WERI-Rb-1 (cell line): ENCODE measurements around the gene VIT.

ENCODE experiments used
- DNase-seq: peaks from one replicate; pipeline ENCODE4 v3.0.0-alpha.2; 2020
- H3K27ac ChIP-seq: fragments of 250-450 bp; sonication (Bioruptor Pico); 2 replicates; pipeline ENCODE4 v1.5.1; 2020; ENCODE audit warnings: mild to moderate bottlenecking, moderate library complexity
- H3K27me3 ChIP-seq: fragments of 250-450 bp; sonication (Bioruptor Pico); 2 replicates; pipeline ENCODE4 v1.5.1; 2021; ENCODE audit warnings: mild to moderate bottlenecking, low read depth, moderate library complexity; ENCODE audit not compliant: insufficient read depth, severe bottlenecking
- H3K36me3 ChIP-seq: fragments of 250-450 bp; sonication (Bioruptor Pico); 2 replicates; pipeline ENCODE4 v1.5.1; 2020; ENCODE audit warnings: mild to moderate bottlenecking, moderate library complexity
- H3K4me3 ChIP-seq: 2 replicates; pipeline ENCODE4 v1.5.1; 2011; ENCODE audit warnings: low read depth, mild to moderate bottlenecking, control low read depth, low read length
- H3K9me3 ChIP-seq: fragments of 250-450 bp; sonication (Bioruptor Pico); 2 replicates; pipeline ENCODE4 v1.5.1; 2021; ENCODE audit warnings: mild to moderate bottlenecking, moderate library complexity; ENCODE audit not compliant: severe bottlenecking
- CTCF ChIP-seq: IDR thresholded peaks from 2 replicates; pipeline ENCODE4 v1.5.1; 2011; ENCODE audit warnings: low read depth, mild to moderate bottlenecking, control low read depth, inconsistent platforms, low read length

The VIT gene

GRCh38 chr2:36701391-36701795 is 4.9 kb downstream of the VIT start:
- DNase-seq: no peak
- Histone ChIP-seq H3K27me3 (no peaks in the 10 kb centered on the region), H3K4me3 (no peak overlapping the region), H3K27ac (no peak overlapping the region), H3K36me3 (no peaks in the 10 kb centered on the region), H3K9me3 (no peaks in the 10 kb centered on the region)
- TF ChIP-seq CTCF: no peak

GRCh38 chr2:36701918-36702317 is 5.4 kb downstream of the VIT start:
- no peaks in the 10 kb centered on the region for H3K27me3 ChIP-seq
- H3K4me3 ChIP-seq: no peak overlapping the region
- no peaks in the 10 kb centered on the region for H3K36me3 ChIP-seq
- H3K27ac ChIP-seq: no peak overlapping the region
- no peak for DNase-seq
- H3K9me3 ChIP-seq: no peaks in the 10 kb centered on the region
- no peak for TF ChIP-seq CTCF

GRCh38 chr2:36702781-36703180 is 6.3 kb downstream of the VIT start:
- no peak for TF ChIP-seq CTCF
- no peaks in the 10 kb centered on the region for H3K27me3 ChIP-seq

GRCh38 chr2:36704475-36705150 is 8.1 kb downstream of the VIT start:
- H3K36me3 ChIP-seq: no peaks in the 10 kb centered on the region
- no peaks in the 10 kb centered on the region for H3K9me3 ChIP-seq
- H3K27ac ChIP-seq: no peak overlapping the region
- H3K27me3 ChIP-seq: no peaks in the 10 kb centered on the region
- TF ChIP-seq CTCF: no peak
- DNase-seq: no peak
- H3K4me3 ChIP-seq: no peak overlapping the region

More at GRCh38 chr2:36702781-36703180, 6.3 kb downstream of the VIT start:
- no peak for DNase-seq
- no peak overlapping the region for H3K4me3 ChIP-seq
- no peaks in the 10 kb centered on the region for H3K9me3 ChIP-seq
- no peak overlapping the region for H3K27ac ChIP-seq
- no peaks in the 10 kb centered on the region for H3K36me3 ChIP-seq

- Histone ChIP-seq H3K9me3 (no peaks in the 10 kb centered on the region), H3K27ac (no peak overlapping the region), H3K27me3 (no peaks in the 10 kb centered on the region), H3K36me3 (no peaks in the 10 kb centered on the region), H3K4me3 (no peak overlapping the region)
- TF ChIP-seq CTCF: no peak
- no peak for DNase-seq
Observed at GRCh38 chr2:36705326-36706020, 9.0 kb downstream of the VIT start.
